HG02798 (cell line): ENCODE results near the gene ZFP82.

Experiments
- ATAC-seq: cut with Tn5 transposase; IDR thresholded peaks from one replicate; pipeline ENCODE4 v1.9.1; 2021; ENCODE audit warnings: mild to moderate bottlenecking; ENCODE audit not compliant: unreplicated experiment, poor library complexity

Gene ZFP82

DNA sequence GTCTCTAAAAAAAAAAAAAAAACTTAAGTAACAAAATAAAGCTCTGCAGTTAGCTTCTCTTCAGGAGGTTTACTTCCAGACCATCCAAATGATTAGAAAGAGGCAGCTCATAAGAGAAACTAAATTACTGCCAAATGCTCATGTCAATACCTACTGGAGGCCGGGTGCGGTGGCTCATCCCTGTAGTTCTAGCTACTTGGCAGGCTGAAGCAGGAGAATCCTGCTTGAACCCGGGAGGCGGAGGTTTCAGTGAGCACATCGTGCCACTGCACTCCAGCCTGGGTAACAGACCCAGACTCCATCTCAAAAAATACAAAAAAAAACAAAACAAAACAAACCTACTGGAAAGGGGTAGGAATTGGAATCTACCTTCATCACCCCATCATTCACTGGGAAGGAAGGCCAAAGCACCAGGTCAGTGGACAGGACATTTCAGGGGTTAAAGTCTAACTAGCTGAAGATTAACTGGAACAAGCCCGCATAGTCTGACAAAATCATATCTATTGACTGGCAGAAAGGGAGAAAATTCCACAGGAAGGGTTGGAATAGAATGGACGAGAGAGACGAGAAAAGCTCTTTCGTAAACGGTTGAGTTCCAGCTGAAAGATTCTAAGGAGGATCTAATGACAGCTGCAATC is 40.8 kb downstream of the ZFP82 start:
- ATAC-seq = no peak

DNA sequence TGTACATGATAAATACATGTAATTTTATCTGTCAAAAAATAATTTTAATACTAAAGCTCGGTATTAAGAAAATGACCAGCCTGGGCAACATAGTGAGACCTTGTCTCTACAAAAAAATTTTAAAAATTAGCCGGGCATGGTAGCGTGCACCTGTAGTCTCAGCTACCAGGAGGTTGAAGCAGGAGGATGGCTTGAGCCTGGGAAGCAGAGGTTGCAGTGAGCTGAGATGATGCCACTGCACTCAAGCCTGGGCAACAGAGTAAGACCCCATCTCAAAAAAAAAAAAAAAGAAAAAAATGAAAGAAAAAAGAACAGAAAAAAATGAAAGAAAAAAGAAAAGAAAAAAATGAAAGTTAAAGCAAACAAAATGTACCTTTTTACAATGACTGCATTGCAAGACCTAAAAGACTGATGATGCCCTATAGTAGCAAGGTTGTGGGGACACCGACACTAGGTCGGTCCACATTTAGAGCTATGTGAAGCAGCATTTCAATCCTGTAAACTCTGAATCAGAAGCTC is 44.7 kb downstream of the ZFP82 start:
- ATAC-seq = no peak

DNA sequence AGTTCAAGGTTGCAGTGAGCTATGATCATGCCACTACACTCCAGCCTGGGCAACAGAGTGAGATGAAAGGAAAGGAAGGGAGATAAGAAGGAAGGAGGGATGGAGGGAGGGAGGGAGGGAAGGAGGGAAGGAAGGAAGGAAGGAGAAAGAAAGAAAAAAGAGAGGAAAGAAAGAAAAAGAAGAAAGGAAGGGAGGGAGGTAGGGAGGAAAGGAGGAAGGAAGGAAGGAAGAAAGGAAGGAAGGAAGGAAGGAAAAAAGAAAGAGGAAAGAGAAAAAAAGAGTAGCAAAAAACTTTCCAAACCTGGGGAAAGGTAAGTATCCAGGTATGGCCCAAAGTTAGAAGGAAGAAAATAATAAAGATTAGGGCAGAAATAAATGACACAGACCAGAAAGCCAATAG is 46.6 kb downstream of the ZFP82 start:
- ATAC-seq = no peak

- ATAC-seq = no peak
These were observed 54.6 kb downstream of the ZFP82 start for GRCh38 chr19:36363845-36364244.
